GM19023 (cell line): ENCODE results near the gene LINC01488.

Source experiments
- ATAC-seq: cut with Tn5 transposase; IDR thresholded peaks from one replicate; pipeline ENCODE4 v1.9.1; 2021; ENCODE audit warnings: mild to moderate bottlenecking, moderate library complexity; ENCODE audit not compliant: unreplicated experiment

LINC01488 gene

DNA sequence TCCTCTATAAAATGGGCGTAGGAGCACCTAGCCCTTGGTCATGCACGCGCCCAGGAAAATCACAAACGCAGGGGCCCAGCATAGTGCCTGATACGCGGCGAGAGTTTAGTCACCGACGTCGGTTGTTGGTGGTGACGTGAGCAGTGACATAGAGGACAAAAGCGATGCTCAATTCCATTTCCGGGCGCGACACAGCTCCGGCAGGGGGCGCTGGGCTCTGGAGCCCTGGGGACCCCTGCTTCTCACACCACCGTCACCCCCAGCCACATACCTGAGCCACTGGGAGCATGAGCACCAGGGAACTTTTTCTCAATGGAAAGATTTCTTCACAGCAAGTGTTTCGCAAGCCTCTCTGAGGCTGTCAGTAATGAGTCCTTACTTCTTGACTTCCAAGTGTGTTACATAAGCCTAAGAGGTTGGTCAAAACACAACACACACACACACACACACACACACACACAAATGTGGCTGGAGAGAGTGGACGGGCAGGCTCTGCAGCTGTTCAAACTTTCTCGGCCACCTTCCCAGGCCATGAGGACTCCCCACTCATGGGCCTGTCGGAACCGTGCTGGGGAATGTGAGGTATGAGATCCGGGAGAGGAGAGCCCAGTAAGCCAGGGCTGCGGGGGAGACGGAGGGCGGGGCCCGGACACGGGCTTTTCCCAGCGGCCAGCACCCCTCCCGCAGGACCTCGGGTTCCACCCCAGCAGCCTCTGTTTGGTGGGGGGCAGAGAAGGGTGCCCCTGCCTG is 36.9 kb upstream of the LINC01488 start:
- ATAC-seq, result no peak

- no peak for ATAC-seq
Measured at GRCh38 chr11:69445131-69445470, 36.4 kb upstream of the LINC01488 start.

DNA sequence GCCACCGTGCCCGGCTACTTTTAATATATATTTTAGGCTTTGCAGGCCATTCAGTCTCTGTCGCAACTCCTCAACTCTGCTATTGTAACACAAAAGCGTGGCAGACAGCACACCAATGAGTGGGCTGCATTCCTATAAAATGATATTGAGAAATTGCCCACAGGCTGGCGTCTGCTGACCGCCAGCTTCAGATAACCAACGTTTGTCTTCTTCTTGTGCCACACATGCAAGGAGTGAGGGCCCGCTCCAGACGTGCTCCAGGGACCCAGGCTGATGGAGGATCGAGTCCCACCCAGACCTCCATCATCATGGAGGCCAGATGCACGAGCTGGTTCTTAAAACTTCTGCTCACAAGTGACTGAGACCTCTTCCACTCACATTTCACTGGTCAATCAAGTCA is 35.4 kb upstream of the LINC01488 start:
- ATAC-seq, result no peak

DNA sequence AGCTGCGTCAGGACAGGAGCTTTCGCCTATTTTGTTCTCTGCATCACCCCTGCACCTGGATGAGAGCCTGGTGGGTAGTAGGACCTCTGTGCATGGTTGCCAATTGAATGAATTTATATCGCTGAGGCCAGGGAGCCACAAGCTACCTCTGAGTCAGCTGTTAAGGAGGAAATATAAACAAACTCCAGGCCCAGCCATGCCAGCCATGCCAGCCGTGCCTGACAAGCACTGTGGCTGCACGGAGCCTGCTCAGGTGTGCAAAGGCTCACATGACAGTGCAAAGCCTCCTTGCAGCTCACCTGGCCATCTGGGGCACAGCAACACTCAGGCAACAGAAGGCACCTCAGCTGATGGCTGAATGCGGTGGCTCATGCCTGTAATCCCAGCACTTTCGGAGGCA is 33.7 kb upstream of the LINC01488 start:
- no peak for ATAC-seq

- ATAC-seq, result no peak
Measured at GRCh38 chr11:69448471-69449284, 32.8 kb upstream of the LINC01488 start.

DNA sequence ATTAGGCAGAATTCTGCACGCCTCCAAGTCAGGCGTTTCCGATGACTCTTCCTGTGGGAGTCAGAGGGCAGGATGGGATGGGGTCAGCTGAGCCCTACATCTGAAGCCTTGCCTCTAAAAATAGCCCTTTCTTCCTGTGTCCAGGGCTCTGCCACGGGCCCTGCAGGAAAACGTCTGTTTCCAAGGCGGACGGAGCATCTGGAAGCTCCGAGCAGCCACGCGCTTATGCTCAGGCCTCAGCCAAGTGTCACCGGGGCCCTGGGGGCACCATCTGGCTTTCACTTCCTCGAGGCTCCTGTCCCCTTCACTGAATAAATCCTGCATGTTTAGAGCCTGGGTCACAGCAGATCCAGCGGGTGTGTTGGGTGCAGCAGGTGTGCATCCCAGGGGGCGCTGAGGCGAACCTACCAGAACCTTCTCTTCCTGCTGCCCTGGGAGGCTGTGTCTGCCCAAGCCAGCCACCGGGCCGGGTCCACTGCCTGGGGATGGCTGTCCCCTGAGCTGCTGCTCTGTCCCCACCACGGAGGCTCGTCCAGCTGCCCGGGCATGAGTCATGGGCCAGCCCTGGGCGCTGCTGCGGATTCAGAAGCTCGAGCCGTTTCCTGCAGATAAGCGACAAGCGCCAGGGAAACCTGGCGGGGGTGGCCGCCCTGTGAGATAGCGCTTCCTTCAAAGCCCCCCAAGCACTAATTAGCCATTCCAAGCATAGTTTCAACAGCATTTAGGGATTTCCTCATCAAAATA is 32.0 kb upstream of the LINC01488 start:
- ATAC-seq, result no peak

DNA sequence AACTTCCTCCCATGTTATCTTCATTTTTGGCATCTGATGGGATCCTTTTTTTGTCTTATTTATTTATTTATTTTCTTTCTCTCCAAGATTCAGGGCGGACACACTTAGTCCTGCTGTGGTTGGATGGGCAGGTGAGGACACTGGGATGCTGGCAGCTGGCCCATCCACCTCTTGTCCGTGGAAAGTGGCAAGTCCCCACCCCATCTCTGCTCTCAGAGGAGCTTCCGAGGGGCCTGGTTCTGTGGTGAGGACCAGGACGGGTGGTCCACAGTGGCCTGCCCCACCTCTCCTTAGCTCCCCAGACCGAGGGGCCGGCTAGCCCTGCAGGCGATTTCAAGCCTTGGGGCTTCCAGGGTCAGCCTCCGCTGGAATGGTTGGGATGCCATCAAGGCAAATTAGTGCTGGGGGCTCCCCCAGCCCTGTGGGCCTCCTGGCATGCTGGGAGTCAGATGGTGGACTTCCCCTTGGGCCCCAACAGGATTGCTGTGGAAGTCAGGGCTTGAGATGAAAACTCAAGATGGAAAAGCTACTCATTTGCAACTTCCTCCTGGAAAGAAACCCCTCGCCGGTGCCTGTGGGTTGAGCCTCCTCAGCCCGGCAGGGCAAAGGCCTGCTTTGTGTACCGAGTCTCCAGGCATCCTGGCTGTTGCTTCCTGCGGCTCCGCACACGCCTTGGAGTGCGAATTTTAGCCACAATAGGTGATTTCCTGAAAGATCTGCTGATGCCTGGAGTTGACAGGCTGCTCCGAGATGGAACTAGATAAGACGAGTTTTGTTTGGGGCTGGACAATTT is 31.2 kb upstream of the LINC01488 start:
- ATAC-seq, result no peak

GRCh38 chr11:69450857-69451220 is 30.6 kb upstream of the LINC01488 start:
- ATAC-seq, result no peak

- ATAC-seq, result no peak
Measured at GRCh38 chr11:69451289-69451688, 30.2 kb upstream of the LINC01488 start.

GRCh38 chr11:69452206-69452987 is 29.1 kb upstream of the LINC01488 start:
- ATAC-seq, result no peak

DNA sequence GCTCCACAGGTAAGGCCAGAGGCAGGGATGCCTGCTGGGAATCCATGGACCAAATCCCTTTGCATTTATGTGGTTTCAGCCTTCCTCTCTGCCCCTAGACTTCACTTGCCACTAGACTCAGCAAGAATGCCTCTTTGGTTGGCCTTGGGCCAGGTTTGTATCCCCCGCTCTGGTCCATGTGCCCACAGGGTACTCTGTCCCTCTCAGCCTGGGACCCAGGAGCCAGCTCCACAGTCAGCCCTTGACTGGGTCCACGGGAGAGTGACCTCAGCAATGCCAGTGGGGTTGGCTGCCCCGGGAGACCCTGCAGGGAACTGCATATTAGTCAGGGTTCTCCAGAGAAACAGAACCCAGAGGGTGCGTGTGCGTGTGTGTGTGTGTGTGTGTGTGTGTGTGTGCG is 28.3 kb upstream of the LINC01488 start:
- ATAC-seq, result no peak

DNA sequence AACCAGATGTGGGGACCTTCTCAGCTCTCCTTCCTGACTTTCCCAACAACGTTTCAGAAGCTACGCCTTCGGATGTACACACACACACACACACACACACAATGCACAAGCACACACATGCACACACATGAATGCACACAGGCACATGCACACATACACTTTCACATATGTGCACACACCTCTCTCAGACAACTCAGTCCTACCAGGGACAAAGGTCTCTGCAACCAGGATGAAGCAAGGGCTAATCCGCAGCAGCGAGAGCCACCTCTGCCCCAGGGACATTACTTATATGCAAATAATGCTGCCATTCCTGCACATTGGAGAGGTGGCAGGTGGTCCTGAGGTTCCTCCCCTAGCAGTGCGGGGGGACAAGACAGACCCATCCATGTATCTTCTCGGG is 27.4 kb upstream of the LINC01488 start:
- ATAC-seq, result no peak

- no peak for ATAC-seq
Measured at GRCh38 chr11:69455969-69456368, 25.5 kb upstream of the LINC01488 start.

DNA sequence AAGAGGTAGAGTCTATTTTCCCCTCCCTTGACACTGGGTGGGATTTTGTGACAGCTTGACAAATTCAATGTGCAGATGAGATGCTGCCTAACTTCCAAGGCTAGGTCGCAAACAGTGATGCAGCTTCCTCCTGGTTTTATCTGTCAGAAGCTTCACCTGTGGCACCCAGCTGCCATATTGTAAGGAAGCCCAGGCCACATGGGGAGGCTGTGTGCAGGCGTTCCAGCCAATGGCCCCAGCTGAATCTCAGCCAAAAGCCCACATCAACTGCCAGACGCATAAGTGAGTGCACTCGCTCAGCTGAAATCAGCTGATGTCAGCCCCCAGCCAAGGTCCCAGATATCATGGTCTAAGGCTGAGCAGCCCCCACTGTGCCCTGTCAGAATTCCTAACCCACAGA is 24.8 kb upstream of the LINC01488 start:
- ATAC-seq, result no peak

GRCh38 chr11:69459848-69460539 is 21.5 kb upstream of the LINC01488 start:
- ATAC-seq, result no peak

GRCh38 chr11:69460540-69461257 is 20.8 kb upstream of the LINC01488 start:
- no peak for ATAC-seq

GRCh38 chr11:69461272-69461962 is 20.0 kb upstream of the LINC01488 start:
- ATAC-seq, result no peak
